GM23338 (cell line): ENCODE results near the gene CCDC91. TPM values are rescaled to one million over a fixed set of nuclear protein-coding genes. Genes with fewer than 3 reads are reported as not detected.

Experiments used
- ATAC-seq: fragments of 200-7000 bp; cut with Tn5 transposase; 3 replicates; pipeline ENCODE4 v1.9.1; 2020
- DNase-seq: peaks from one replicate; pipeline ENCODE4 v3.0.0-alpha.2; 2015; ENCODE audit warnings: low spot score
- H2AFZ ChIP-seq: fragments of 200-600 bp; sonication (generic); 2 replicates; pipeline ENCODE4 v1.8.0; 2016; ENCODE audit warnings: antibody characterized with exemption, mild to moderate bottlenecking, moderate library complexity
- H3F3A ChIP-seq: fragments of 200-600 bp; sonication (generic); replicated peaks from 2 replicates; pipeline ENCODE4 v1.8.0; 2017; ENCODE audit warnings: antibody characterized with exemption, mixed run types, low read depth
- H3K27ac ChIP-seq: fragments of 200-600 bp; sonication (generic); 2 replicates; pipeline ENCODE4 v1.6.1; 2016; ENCODE audit warnings: low read depth
- H3K27me3 ChIP-seq: fragments of 200-600 bp; sonication (generic); 2 replicates; pipeline ENCODE4 v1.8.0; 2016; ENCODE audit warnings: mild to moderate bottlenecking, mixed run types, moderate library complexity; ENCODE audit not compliant: insufficient read depth
- H3K36me3 ChIP-seq: fragments of 200-600 bp; sonication (generic); 2 replicates; pipeline ENCODE4 v1.8.0; 2016; ENCODE audit warnings: mild to moderate bottlenecking; ENCODE audit not compliant: insufficient read depth
- H3K4me1 ChIP-seq: fragments of 200-600 bp; sonication (generic); 2 replicates; pipeline ENCODE4 v1.8.0; 2016; ENCODE audit warnings: mild to moderate bottlenecking, moderate library complexity; ENCODE audit not compliant: insufficient read depth
- H3K4me2 ChIP-seq: fragments of 200-600 bp; sonication (generic); 2 replicates; pipeline ENCODE4 v1.7.1; 2017; ENCODE audit warnings: mixed run types
- H3K4me3 ChIP-seq: fragments of 200-600 bp; sonication (generic); 2 replicates; pipeline ENCODE4 v1.6.1; 2016; ENCODE audit warnings: mixed run types
- H3K79me2 ChIP-seq: fragments of 200-600 bp; sonication (generic); replicated peaks from 2 replicates; pipeline ENCODE4 v1.8.0; 2017; ENCODE audit warnings: mild to moderate bottlenecking; ENCODE audit not compliant: insufficient read depth
- H3K9me2 ChIP-seq: fragments of 200-600 bp; sonication (generic); 2 replicates; pipeline ENCODE4 v1.8.0; 2017; ENCODE audit not compliant: insufficient read depth
- H4K20me1 ChIP-seq: fragments of 200-600 bp; sonication (generic); replicated peaks from 2 replicates; pipeline ENCODE4 v1.8.0; 2017; ENCODE audit warnings: mild to moderate bottlenecking; ENCODE audit not compliant: insufficient read depth
- H3K27ac Mint-ChIP-seq: 2 replicates; pipeline ENCODE4 v1.8.0; 2020; ENCODE audit warnings: inconsistent platforms, mild to moderate bottlenecking, moderate library complexity, mixed read lengths
- H3K27me3 Mint-ChIP-seq: 3 replicates; pipeline ENCODE4 v1.8.0; 2022; ENCODE audit warnings: low read depth, mild to moderate bottlenecking, moderate library complexity, mixed read lengths, inconsistent platforms; ENCODE audit not compliant: insufficient read depth, poor library complexity
- H3K36me3 Mint-ChIP-seq: 3 replicates; pipeline ENCODE4 v1.8.0; 2021; ENCODE audit warnings: low read depth, mild to moderate bottlenecking, inconsistent platforms, moderate library complexity, mixed read lengths
- H3K4me1 Mint-ChIP-seq: 3 replicates; pipeline ENCODE4 v1.8.0; 2020; ENCODE audit warnings: mild to moderate bottlenecking, inconsistent platforms, mixed read lengths
- H3K4me3 Mint-ChIP-seq: 3 replicates; pipeline ENCODE4 v1.8.0; 2021; ENCODE audit warnings: moderate library complexity, mild to moderate bottlenecking, inconsistent platforms, mixed read lengths
- H3K9me3 Mint-ChIP-seq: 3 replicates; pipeline ENCODE4 v1.8.0; 2020; ENCODE audit warnings: moderate library complexity, mild to moderate bottlenecking, inconsistent platforms, mixed read lengths
- NANOG ChIP-seq: IDR thresholded peaks from 2 replicates; pipeline ENCODE4 v1.6.1; 2016; ENCODE audit warnings: antibody characterized with exemption, borderline replicate concordance
- ZNF331 ChIP-seq: fragments of 250-450 bp; sonication (Bioruptor Pico); IDR thresholded peaks from 2 replicates; pipeline ENCODE4 v1.5.0; 2020; ENCODE audit warnings: low read depth, mild to moderate bottlenecking, moderate library complexity
- polyA plus RNA-seq: library from polyadenylated mRNA; unstranded; fragments of >200 nt; fragmentation: Nextera tagmentation; extraction: Ambion mirVana; gene quantifications from 2 replicates; pipeline ENCODE4 v1.2.1, GENCODE V29; 2016
- total RNA-seq: library from RNA; depleted of rRNA; stranded (reverse); fragments of >200 nt; shearing (Covaris generic); gene quantifications from 2 replicates; pipeline ENCODE4 v1.2.3, GENCODE V29; 2014
- TF ChIP-seq, protein P1 (sequence below): IDR thresholded peaks from 2 replicates; pipeline ENCODE4 v1.6.1; 2016; ENCODE audit warnings: antibody characterized with exemption
- TF ChIP-seq, protein P2 (sequence below): IDR thresholded peaks from one replicate; pipeline ENCODE4 v1.6.1; 2018; ENCODE audit warnings: antibody characterized with exemption; ENCODE audit not compliant: unreplicated experiment

Gene CCDC91
- total and polyA plus RNA-seq, 2 experiments from 2014 or later = 24.7 to 48.7 TPM

DNA sequence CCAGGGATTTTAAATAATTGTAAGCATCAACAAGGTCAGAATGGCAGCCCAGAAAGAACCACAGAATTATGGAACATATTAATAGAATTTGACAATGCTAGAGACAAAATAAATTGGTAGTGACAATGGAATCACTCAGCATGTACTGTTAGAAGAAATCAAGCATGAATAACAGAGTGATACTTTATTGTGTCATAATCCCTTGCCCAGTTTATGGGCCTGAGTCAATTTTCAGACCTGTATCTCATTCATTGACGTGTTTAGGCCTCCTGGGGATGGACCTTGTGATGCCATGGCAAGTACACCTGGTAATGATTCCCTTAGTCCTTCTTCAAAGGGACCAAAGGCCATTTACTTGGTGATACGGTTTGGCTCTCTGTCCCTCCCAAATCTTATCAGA, 12.8 kb upstream of the CCDC91 start:
- H3K4me1 ChIP-seq = no peaks in the 10 kb centered on the region
- H3K4me3 ChIP-seq = no peak overlapping the region
- no peaks in the 10 kb centered on the region for H3K9me2 ChIP-seq
- Mint-ChIP-seq H3K36me3 (no peaks in the 10 kb centered on the region), H3K9me3 (no peaks in the 10 kb centered on the region), H3K27ac (no peak overlapping the region), H3K27me3 (peaks cover 4% of the 10 kb centered on the region), H3K4me1 (no peaks in the 10 kb centered on the region), H3K4me3 (no peak overlapping the region)
- H3K36me3 ChIP-seq = no peaks in the 10 kb centered on the region
- TF ChIP-seq NANOG = no peak
- no peak overlapping the region for H3K27ac ChIP-seq
- no peaks in the 10 kb centered on the region for H4K20me1 ChIP-seq
- H3K27me3 ChIP-seq = no peaks in the 10 kb centered on the region
- DNase-seq (no peak), ATAC-seq (no peak)
- H3F3A ChIP-seq = no peaks in the 10 kb centered on the region
- no peak overlapping the region for H2AFZ ChIP-seq
- H3K79me2 ChIP-seq = no peaks in the 10 kb centered on the region
- no peak overlapping the region for H3K4me2 ChIP-seq

DNA sequence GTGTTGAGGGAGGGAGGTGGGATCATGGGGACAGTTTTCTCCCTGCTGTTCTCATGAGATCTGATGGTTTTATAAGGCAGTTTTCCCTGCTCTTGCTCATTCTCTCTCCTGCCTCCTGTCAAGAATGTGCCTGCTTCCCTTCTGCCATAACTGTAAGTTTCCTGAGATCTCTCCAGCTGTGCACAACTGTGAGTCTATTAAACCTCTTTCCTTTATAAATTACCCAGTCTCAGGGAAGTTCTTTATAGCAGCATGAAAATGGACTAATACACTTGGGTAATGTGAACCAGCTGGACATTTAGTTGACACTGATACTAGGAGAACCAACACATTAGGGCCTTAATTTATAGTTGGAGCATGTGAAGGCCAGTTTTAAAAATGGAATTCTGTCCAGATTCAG, 12.4 kb upstream of the CCDC91 start:
- no peaks in the 10 kb centered on the region for H3K4me1 Mint-ChIP-seq
- no peaks in the 10 kb centered on the region for H3F3A ChIP-seq

More for the DNA sequence above, 12.4 kb upstream of the CCDC91 start:
- TF ChIP-seq, protein P1, sequence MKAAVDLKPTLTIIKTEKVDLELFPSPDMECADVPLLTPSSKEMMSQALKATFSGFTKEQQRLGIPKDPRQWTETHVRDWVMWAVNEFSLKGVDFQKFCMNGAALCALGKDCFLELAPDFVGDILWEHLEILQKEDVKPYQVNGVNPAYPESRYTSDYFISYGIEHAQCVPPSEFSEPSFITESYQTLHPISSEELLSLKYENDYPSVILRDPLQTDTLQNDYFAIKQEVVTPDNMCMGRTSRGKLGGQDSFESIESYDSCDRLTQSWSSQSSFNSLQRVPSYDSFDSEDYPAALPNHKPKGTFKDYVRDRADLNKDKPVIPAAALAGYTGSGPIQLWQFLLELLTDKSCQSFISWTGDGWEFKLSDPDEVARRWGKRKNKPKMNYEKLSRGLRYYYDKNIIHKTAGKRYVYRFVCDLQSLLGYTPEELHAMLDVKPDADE = no peak
- no peak for TF ChIP-seq ZNF331 (CRISPR knock-in tag)
- TF ChIP-seq, protein P2, sequence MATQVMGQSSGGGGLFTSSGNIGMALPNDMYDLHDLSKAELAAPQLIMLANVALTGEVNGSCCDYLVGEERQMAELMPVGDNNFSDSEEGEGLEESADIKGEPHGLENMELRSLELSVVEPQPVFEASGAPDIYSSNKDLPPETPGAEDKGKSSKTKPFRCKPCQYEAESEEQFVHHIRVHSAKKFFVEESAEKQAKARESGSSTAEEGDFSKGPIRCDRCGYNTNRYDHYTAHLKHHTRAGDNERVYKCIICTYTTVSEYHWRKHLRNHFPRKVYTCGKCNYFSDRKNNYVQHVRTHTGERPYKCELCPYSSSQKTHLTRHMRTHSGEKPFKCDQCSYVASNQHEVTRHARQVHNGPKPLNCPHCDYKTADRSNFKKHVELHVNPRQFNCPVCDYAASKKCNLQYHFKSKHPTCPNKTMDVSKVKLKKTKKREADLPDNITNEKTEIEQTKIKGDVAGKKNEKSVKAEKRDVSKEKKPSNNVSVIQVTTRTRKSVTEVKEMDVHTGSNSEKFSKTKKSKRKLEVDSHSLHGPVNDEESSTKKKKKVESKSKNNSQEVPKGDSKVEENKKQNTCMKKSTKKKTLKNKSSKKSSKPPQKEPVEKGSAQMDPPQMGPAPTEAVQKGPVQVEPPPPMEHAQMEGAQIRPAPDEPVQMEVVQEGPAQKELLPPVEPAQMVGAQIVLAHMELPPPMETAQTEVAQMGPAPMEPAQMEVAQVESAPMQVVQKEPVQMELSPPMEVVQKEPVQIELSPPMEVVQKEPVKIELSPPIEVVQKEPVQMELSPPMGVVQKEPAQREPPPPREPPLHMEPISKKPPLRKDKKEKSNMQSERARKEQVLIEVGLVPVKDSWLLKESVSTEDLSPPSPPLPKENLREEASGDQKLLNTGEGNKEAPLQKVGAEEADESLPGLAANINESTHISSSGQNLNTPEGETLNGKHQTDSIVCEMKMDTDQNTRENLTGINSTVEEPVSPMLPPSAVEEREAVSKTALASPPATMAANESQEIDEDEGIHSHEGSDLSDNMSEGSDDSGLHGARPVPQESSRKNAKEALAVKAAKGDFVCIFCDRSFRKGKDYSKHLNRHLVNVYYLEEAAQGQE = no peak
- no peaks in the 10 kb centered on the region for H3K36me3 Mint-ChIP-seq
- Histone ChIP-seq H3K27ac (no peak overlapping the region), H3K36me3 (no peaks in the 10 kb centered on the region), H3K4me3 (no peak overlapping the region), H3K27me3 (no peaks in the 10 kb centered on the region), H3K9me2 (no peaks in the 10 kb centered on the region), H3K4me1 (no peaks in the 10 kb centered on the region), H2AFZ (no peak overlapping the region), H4K20me1 (no peaks in the 10 kb centered on the region), H3K79me2 (no peaks in the 10 kb centered on the region), H3K4me2 (no peak overlapping the region)
- no peak overlapping the region for H3K4me3 Mint-ChIP-seq
- ATAC-seq (no peak), DNase-seq (no peak)
- no peaks in the 10 kb centered on the region for H3K9me3 Mint-ChIP-seq
- no peak overlapping the region for H3K27ac Mint-ChIP-seq
- peaks cover 3% of the 10 kb centered on the region for H3K27me3 Mint-ChIP-seq
